ENCODE results near the gene MOCS3. TPM values are rescaled to one million over a fixed set of nuclear protein-coding genes. Genes with fewer than 3 reads are reported as not detected.

Gene MOCS3
- total RNA-seq, 1 donor from 2014 or later: 3.2 TPM

DNA sequence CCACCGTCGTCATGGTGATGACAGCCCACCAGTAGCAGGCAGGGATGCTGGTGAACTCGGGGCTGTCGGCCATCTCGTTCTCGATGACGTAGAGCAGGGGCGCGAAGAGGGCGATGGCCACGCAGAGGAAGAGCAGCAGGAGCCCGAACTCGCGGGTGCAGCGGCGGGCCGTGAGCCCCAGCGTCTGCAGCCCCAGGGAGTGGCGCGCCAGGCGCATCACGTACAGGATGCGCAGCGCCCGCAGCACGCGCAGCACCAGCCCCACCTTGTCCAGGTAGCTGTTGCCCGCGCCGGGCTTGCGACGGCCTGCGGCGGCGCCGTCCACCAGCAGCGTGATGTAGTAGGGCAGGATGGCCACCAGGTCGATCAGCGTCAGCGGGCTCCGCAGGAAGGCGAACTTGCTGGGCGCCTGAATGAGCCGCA, 45.7 kb downstream of the MOCS3 start:
- intact Hi-C loops (cut with DNase I): no loop called here
- Histone ChIP-seq H3K27ac (no peak overlapping the region), H3K27me3 (no peaks in the 10 kb centered on the region), H3K36me3 (no peaks in the 10 kb centered on the region), H3K4me3 (no peak overlapping the region), H3K4me1 (no peaks in the 10 kb centered on the region), H3K9me3 (no peaks in the 10 kb centered on the region)
- no peak for DNase-seq (ENCODE audit: extremely low spot score in 2 of 2)
- TF ChIP-seq POLR2AphosphoS5 (IDR thresholded peaks at IDR 0.05; ENCODE audit: insufficient read depth in 1 of 2, low read depth in 1 of 2): no peak
- TF ChIP-seq POLR2A (IDR thresholded peaks at IDR 0.05): no peak
- TF ChIP-seq, protein P1, sequence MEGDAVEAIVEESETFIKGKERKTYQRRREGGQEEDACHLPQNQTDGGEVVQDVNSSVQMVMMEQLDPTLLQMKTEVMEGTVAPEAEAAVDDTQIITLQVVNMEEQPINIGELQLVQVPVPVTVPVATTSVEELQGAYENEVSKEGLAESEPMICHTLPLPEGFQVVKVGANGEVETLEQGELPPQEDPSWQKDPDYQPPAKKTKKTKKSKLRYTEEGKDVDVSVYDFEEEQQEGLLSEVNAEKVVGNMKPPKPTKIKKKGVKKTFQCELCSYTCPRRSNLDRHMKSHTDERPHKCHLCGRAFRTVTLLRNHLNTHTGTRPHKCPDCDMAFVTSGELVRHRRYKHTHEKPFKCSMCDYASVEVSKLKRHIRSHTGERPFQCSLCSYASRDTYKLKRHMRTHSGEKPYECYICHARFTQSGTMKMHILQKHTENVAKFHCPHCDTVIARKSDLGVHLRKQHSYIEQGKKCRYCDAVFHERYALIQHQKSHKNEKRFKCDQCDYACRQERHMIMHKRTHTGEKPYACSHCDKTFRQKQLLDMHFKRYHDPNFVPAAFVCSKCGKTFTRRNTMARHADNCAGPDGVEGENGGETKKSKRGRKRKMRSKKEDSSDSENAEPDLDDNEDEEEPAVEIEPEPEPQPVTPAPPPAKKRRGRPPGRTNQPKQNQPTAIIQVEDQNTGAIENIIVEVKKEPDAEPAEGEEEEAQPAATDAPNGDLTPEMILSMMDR (IDR thresholded peaks at IDR 0.05): no peak

DNA sequence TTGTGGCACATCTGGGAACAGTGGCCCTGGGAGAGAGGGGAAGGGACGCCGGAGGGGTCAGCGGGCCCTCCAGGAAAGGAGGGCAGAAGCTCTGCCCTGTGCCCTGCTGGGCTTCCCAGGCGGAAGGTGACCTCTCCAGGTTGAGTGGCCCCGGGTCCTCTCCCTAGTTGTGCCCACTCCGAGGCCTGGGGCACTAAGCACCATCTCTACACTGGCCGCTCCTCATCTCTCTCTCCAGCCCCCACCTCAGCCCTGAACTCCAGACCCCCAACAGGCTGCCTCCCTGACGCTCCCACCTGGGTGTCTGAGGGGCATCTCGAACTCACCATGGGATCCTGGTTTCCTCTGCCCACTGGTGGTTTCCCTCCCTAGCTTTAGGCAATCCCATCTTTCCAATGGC, 46.2 kb downstream of the MOCS3 start:
- DNase-seq (ENCODE audit: extremely low spot score in 2 of 2): no peak
- Histone ChIP-seq H3K4me3 (no peak overlapping the region), H3K36me3 (no peaks in the 10 kb centered on the region), H3K9me3 (no peaks in the 10 kb centered on the region), H3K4me1 (no peaks in the 10 kb centered on the region), H3K27ac (no peak overlapping the region), H3K27me3 (no peaks in the 10 kb centered on the region)
- intact Hi-C loops (cut with DNase I): no loop called here
- TF ChIP-seq, protein P1 (IDR thresholded peaks at IDR 0.05): no peak
- no peak for TF ChIP-seq POLR2AphosphoS5 (IDR thresholded peaks at IDR 0.05; ENCODE audit: insufficient read depth in 1 of 2, low read depth in 1 of 2)
- no peak for TF ChIP-seq POLR2A (IDR thresholded peaks at IDR 0.05)

DNA sequence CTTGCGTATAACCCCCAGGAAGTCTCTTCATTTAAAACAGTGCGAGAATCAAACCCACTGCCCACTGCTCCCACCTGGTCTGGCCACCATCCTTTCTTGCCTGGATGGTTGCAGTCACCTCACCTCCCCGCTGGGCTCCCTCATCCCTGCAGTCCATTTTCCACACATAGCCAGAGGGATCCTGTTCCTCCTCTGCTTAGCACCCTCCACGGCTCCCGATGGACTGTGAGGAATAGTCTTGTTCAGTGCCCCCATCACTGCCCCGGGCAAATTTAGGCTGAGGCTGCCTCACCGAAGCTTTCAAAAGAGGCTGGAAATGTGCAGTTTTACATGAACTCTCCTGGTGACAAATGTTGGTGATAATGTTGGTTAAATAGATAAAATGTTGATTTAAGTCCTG, 46.6 kb downstream of the MOCS3 start:
- no peaks in the 10 kb centered on the region for H3K36me3 ChIP-seq
- no peak for TF ChIP-seq POLR2A (IDR thresholded peaks at IDR 0.05)
- TF ChIP-seq POLR2AphosphoS5 (IDR thresholded peaks at IDR 0.05; ENCODE audit: insufficient read depth in 1 of 2, low read depth in 1 of 2): no peak
- TF ChIP-seq, protein P1 (IDR thresholded peaks at IDR 0.05): no peak
- intact Hi-C loops (cut with DNase I): no loop called here
- no peak overlapping the region for H3K27ac ChIP-seq
- H3K4me3 ChIP-seq: no peak overlapping the region
- no peak for DNase-seq (ENCODE audit: extremely low spot score in 2 of 2)
- H3K9me3 ChIP-seq: no peaks in the 10 kb centered on the region
- H3K4me1 ChIP-seq: no peaks in the 10 kb centered on the region
- no peaks in the 10 kb centered on the region for H3K27me3 ChIP-seq

DNA sequence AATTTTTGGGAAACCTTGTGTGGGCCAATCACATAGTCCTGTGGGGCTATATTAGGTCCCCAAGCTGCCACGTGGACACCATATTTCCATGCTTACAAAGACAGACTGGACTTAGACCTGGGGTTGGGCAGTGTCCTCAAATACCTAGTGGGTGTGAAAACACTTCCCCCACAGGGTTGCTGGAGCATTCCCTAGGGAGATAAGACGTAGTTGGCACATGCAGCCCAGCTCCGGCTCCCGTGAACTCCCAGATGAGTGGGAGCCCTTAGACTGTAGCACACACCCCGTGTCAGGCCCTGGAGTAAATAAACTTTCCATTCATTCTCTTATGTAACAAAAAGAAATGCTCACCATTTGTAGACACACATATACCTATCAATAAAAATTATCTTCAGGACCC, 50.1 kb downstream of the MOCS3 start:
- H3K36me3 ChIP-seq: no peaks in the 10 kb centered on the region
- H3K27ac ChIP-seq: no peak overlapping the region
- intact Hi-C loops (cut with DNase I): no loop called here
- no peak for DNase-seq (ENCODE audit: extremely low spot score in 2 of 2)
- H3K4me3 ChIP-seq: no peak overlapping the region
- H3K4me1 ChIP-seq: no peaks in the 10 kb centered on the region
- no peaks in the 10 kb centered on the region for H3K27me3 ChIP-seq
- H3K9me3 ChIP-seq: no peaks in the 10 kb centered on the region
- TF ChIP-seq POLR2A (IDR thresholded peaks at IDR 0.05) (no peak), POLR2AphosphoS5 (IDR thresholded peaks at IDR 0.05; ENCODE audit: insufficient read depth in 1 of 2, low read depth in 1 of 2) (no peak)
- TF ChIP-seq, protein P1 (IDR thresholded peaks at IDR 0.05): no peak

DNA sequence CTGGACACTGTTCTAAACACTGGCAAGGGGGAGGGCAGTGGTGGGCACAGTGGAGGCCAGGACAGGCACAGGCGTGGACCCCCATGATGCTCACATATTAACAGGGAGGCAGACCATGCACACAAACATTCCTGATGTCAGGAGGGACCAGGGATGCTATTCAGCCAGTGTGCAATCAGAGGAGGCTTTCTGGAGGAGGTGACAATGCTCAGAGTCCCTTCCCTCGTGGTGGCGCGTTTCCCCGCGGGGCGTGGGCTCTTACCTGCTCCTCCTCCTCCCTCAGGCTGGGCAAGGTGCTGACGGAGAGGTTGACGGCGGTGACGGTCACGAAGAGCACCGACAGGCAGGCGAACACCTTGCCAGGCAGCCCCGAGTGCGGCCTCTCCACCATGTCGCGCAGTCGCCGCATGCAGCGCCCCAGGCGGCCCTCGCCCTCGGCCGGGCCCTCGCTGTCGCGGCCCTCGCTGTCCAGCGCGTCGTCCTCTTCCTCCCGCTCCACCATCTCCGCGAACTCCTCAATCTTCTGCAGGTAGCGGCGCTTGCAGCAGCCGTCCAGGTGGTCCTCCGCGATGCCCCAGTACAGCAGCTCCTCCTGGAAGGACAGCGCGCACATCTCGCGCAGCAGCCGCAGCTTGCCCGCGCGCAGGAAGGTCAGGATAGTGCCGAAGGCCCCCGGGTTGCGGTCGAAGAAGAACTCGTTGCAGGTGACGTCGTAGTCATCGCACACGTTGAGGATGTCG, 50.9 kb downstream of the MOCS3 start:
- Histone ChIP-seq H3K4me3 (no peak overlapping the region), H3K27ac (no peak overlapping the region), H3K36me3 (no peaks in the 10 kb centered on the region), H3K27me3 (no peaks in the 10 kb centered on the region), H3K4me1 (no peaks in the 10 kb centered on the region), H3K9me3 (no peaks in the 10 kb centered on the region)
- TF ChIP-seq POLR2A (IDR thresholded peaks at IDR 0.05) (no peak), POLR2AphosphoS5 (IDR thresholded peaks at IDR 0.05; ENCODE audit: insufficient read depth in 1 of 2, low read depth in 1 of 2) (no peak)
- TF ChIP-seq, protein P1 (IDR thresholded peaks at IDR 0.05): no peak
- intact Hi-C loops (cut with DNase I): no loop called here
- DNase-seq (ENCODE audit: extremely low spot score in 2 of 2): no peak
